Colonic mucosa (tissue), 4 donors: ENCODE measurements around the gene ZBTB17. TPM values are rescaled to one million over a fixed set of nuclear protein-coding genes. Genes with fewer than 3 reads are reported as not detected.

Experiments used
- DNase-seq: peaks from one replicate; pipeline ENCODE4 v3.0.0-alpha.2; 2020
- H3K27ac ChIP-seq: fragments of 200-600 bp; one replicate; pipeline ENCODE4 v1.8.0; 2021
- H3K27me3 ChIP-seq: fragments of 200-600 bp; one replicate; pipeline ENCODE4 v1.8.0; 2021
- H3K36me3 ChIP-seq: fragments of 200-600 bp; one replicate; pipeline ENCODE4 v1.8.0; 2021
- H3K4me1 ChIP-seq: fragments of 200-600 bp; one replicate; pipeline ENCODE4 v1.8.0; 2021; ENCODE audit warnings: mild to moderate bottlenecking
- H3K4me3 ChIP-seq: fragments of 200-600 bp; one replicate; pipeline ENCODE4 v1.8.0; 2021
- H3K9ac ChIP-seq, 2 donors: one replicate each; pipeline ENCODE4 v1.7.0; 2013; ENCODE audit warnings: control low read depth in 2 of 2, low read depth in 2 of 2, low read length in 2 of 2
- H3K9me3 ChIP-seq: fragments of 200-600 bp; one replicate; pipeline ENCODE4 v1.8.0; 2021
- CTCF ChIP-seq: fragments of 200-600 bp; IDR thresholded peaks from one replicate; pipeline ENCODE4 v1.8.0; 2022; ENCODE audit warnings: antibody characterized with exemption, mild to moderate bottlenecking
- intact Hi-C: fragments of 100-400 bp; cut with DNase I; formaldehyde crosslinking; loops from one replicate; pipeline ENCODE4 v1.14.1; 2022
- total RNA-seq, 2 donors: library from RNA; stranded (reverse); fragmentation: NEBNext Ultra II Directional in 1 of 2; extraction: Animal tissue kit (Norgen Biotek cat#: 25700) in 1 of 2; gene quantifications; one replicate each; pipeline ENCODE4 v1.2.1, GENCODE V29; 2021
- donor health status: healthy.
- donor health status: DM: no; HTN: no; CAD: no.
- donor health status: DM: no; HTN: no; CAD: no.

The ZBTB17 gene
- total RNA-seq, 2 donors from 2014 or later = 24.9 to 36.3 TPM

- Histone ChIP-seq H3K36me3 (no peaks in the 10 kb centered on the region), H3K27me3 (no peaks in the 10 kb centered on the region), H3K4me3 (peak overlapping the region; percentile 89), H3K4me1 (no peaks in the 10 kb centered on the region), H3K27ac (peak overlapping the region; percentile 52), H3K9ac (peak overlapping the region; percentile 48 to 59), H3K9me3 (no peaks in the 10 kb centered on the region)
- intact Hi-C loops = no loop called here
- peak; percentile 54 for DNase-seq
- TF ChIP-seq CTCF = no peak
Observed at GRCh38 chr1:15975358-15975804, 520 bp downstream of the ZBTB17 start.

GRCh38 chr1:15974855-15975254, 1.0 kb downstream of the ZBTB17 start:
- H3K4me3 ChIP-seq = peak overlapping the region; percentile 89
- no peaks in the 10 kb centered on the region for H3K4me1 ChIP-seq
- H3K36me3 ChIP-seq = no peaks in the 10 kb centered on the region
- no peak for TF ChIP-seq CTCF
- no peak overlapping the region for H3K27ac ChIP-seq
- intact Hi-C loops = no loop called here
- no peaks in the 10 kb centered on the region for H3K9me3 ChIP-seq
- no peaks in the 10 kb centered on the region for H3K27me3 ChIP-seq
- no peak for DNase-seq
- H3K9ac ChIP-seq = peak overlapping the region in 1 of 2 donors; percentile 59

GRCh38 chr1:15973772-15974171, 2.1 kb downstream of the ZBTB17 start:
- no peak overlapping the region for H3K27ac ChIP-seq
- H3K36me3 ChIP-seq = no peaks in the 10 kb centered on the region
- intact Hi-C loops = no loop called here
- no peak for DNase-seq
- TF ChIP-seq CTCF = no peak
- no peak overlapping the region for H3K9ac ChIP-seq
- H3K4me1 ChIP-seq = no peaks in the 10 kb centered on the region
- no peaks in the 10 kb centered on the region for H3K27me3 ChIP-seq
- no peaks in the 10 kb centered on the region for H3K9me3 ChIP-seq
- no peak overlapping the region for H3K4me3 ChIP-seq

GRCh38 chr1:15972409-15972808, 3.5 kb downstream of the ZBTB17 start:
- intact Hi-C loops = no loop called here
- Histone ChIP-seq H3K9ac (no peak overlapping the region), H3K4me1 (no peaks in the 10 kb centered on the region), H3K27me3 (no peaks in the 10 kb centered on the region), H3K4me3 (no peak overlapping the region), H3K9me3 (no peaks in the 10 kb centered on the region), H3K27ac (no peak overlapping the region), H3K36me3 (no peaks in the 10 kb centered on the region)
- TF ChIP-seq CTCF = no peak
- DNase-seq = no peak

GRCh38 chr1:15970911-15971310, 5.0 kb downstream of the ZBTB17 start:
- no peak for DNase-seq
- intact Hi-C loops = no loop called here
- Histone ChIP-seq H3K27ac (no peak overlapping the region), H3K4me3 (no peak overlapping the region), H3K9me3 (no peaks in the 10 kb centered on the region), H3K27me3 (no peaks in the 10 kb centered on the region), H3K4me1 (no peaks in the 10 kb centered on the region), H3K9ac (no peak overlapping the region), H3K36me3 (no peaks in the 10 kb centered on the region)
- TF ChIP-seq CTCF = no peak
